ENCODE results near the gene ARHGEF12.

The ARHGEF12 gene

DNA sequence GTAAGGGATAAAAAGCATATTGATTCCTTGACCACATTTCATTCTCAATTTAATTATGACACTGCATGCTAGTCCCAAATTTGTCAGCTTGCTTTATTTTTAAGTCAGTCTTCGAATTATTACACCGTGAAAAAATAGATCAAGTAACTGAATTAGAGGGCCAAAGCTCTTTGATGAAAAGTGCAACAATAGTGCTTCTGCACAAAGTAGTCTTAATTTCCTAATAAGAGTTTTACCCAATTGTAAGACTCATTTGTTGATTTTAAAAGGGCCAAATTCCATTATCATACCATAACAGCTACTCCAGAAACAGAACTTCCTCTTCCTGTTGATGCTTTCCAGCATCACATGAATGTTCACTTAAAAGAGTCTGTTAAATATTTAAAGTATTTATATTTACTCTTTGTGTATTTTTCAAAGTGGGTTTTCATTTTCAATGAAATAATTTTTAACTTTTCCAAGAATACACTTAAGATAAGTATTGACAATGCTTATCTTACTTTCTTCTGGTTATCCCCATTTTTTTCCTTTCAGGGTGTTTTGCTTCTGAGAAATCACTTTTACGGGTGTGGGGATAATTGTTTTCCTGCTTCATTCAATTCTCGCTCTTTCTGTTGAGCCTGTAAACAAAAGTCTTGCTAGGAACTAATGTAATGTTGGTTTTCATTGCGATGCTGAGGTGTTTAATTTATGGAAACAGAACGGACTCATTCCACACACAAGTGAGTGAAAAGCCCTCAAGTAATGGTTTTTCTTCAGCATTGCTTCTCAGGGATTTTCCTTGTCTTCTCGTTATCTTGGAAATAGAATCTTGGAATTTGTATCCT is 2.1 kb downstream of the ARHGEF12 start:
- Histone ChIP-seq H3K4me1 (ENCODE audit: control insufficient read depth, insufficient read depth, low read length, poor library complexity, severe bottlenecking) (peaks cover 19% of the 10 kb centered on the region), H3K4me3 (ENCODE audit: insufficient read depth, low read depth, low read length, poor library complexity, severe bottlenecking) (no peak overlapping the region), H3K27ac (ENCODE audit: insufficient read depth, low read length, poor library complexity, severe bottlenecking) (no peak overlapping the region), H3K27me3 (replicated peaks; ENCODE audit: control insufficient read depth, insufficient read depth, low read length, poor library complexity, severe bottlenecking) (peaks cover 22% of the 10 kb centered on the region), H3K9me3 (ENCODE audit: control insufficient read depth, low read length) (no peaks in the 10 kb centered on the region), H3K36me3 (ENCODE audit: control insufficient read depth, insufficient read depth, low read length) (no peaks in the 10 kb centered on the region)
- no peak for DNase-seq

DNA sequence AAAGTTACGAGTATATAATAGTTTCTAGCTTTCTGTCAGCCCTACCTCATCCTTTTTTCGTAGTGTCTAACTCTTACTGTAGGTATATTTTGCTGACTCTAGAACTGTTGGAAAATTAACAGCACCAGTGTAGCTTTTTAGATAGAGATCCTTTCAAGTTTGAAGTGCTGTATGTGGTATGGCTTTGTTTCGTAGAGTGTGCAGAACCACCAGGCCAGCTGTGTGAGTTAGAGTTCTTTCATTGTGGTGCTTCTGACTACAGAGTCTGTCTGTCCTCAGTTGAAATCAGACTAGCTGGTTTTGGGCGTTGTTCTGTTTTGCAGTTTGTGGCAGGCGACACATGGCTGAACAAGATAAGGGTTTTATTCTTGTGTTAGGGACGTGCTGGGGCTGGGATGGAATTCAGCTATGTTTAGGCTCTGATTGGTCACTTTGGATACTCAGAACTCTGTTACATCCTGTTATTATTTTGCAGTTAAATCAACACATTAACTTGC is 3.2 kb downstream of the ARHGEF12 start:
- H3K36me3 ChIP-seq (ENCODE audit: control insufficient read depth, insufficient read depth, low read length), result no peaks in the 10 kb centered on the region
- H3K27me3 ChIP-seq (replicated peaks; ENCODE audit: control insufficient read depth, insufficient read depth, low read length, poor library complexity, severe bottlenecking), result peaks cover 22% of the 10 kb centered on the region
- DNase-seq, result no peak
- peaks cover 30% of the 10 kb centered on the region for H3K4me1 ChIP-seq (ENCODE audit: control insufficient read depth, insufficient read depth, low read length, poor library complexity, severe bottlenecking)
- H3K27ac ChIP-seq (ENCODE audit: insufficient read depth, low read length, poor library complexity, severe bottlenecking), result no peak overlapping the region
- no peak overlapping the region for H3K4me3 ChIP-seq (ENCODE audit: insufficient read depth, low read depth, low read length, poor library complexity, severe bottlenecking)
- no peaks in the 10 kb centered on the region for H3K9me3 ChIP-seq (ENCODE audit: control insufficient read depth, low read length)

DNA sequence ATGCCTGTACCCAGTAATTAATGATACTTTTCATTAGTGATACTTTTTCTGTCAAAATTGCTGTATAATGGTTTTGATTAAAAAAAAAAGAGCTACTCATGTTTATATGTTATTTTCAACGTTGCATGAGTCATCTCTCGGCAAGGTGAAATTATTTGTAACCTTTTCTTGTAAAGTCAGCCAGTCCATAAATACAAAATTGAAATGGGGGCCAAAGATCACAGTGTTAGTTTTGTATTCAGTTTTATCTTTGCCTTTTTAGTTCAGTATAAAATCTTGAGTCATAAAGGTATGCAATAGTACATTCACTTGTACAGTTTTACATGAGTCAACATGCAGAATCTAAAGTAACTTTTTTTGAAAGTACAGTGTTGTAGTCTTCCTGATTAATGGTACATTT is 4.3 kb downstream of the ARHGEF12 start:
- DNase-seq, result no peak
- no peak overlapping the region for H3K27ac ChIP-seq (ENCODE audit: insufficient read depth, low read length, poor library complexity, severe bottlenecking)
- H3K4me1 ChIP-seq (ENCODE audit: control insufficient read depth, insufficient read depth, low read length, poor library complexity, severe bottlenecking), result peaks cover 32% of the 10 kb centered on the region

DNA sequence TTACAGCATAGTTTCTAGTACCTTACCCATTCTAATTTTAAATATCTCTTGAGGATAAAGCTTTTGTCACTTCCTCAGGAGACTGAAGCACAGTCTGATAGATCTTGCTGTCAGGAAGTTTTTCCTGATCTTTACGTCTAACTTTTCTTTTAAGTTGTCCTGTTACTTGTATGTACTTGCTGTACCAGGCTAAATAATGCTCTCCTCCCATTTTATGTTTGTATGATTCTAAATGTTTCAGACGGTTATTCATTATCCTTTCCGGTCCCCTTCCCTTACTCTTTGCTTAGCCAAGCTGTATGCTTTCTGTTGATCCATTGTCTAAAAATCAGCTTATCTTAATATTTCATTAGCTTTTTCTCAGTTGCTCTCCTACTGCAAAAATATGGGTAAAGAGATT is 6.0 kb downstream of the ARHGEF12 start:
- H3K27me3 ChIP-seq (replicated peaks; ENCODE audit: control insufficient read depth, insufficient read depth, low read length, poor library complexity, severe bottlenecking), result peaks cover 29% of the 10 kb centered on the region
- no peak overlapping the region for H3K27ac ChIP-seq (ENCODE audit: insufficient read depth, low read length, poor library complexity, severe bottlenecking)

More for the DNA sequence above, 4.3 kb downstream of the ARHGEF12 start:
- Histone ChIP-seq H3K27me3 (replicated peaks; ENCODE audit: control insufficient read depth, insufficient read depth, low read length, poor library complexity, severe bottlenecking) (peaks cover 22% of the 10 kb centered on the region), H3K9me3 (ENCODE audit: control insufficient read depth, low read length) (no peaks in the 10 kb centered on the region), H3K4me3 (ENCODE audit: insufficient read depth, low read depth, low read length, poor library complexity, severe bottlenecking) (no peak overlapping the region), H3K36me3 (ENCODE audit: control insufficient read depth, insufficient read depth, low read length) (no peaks in the 10 kb centered on the region)

DNA sequence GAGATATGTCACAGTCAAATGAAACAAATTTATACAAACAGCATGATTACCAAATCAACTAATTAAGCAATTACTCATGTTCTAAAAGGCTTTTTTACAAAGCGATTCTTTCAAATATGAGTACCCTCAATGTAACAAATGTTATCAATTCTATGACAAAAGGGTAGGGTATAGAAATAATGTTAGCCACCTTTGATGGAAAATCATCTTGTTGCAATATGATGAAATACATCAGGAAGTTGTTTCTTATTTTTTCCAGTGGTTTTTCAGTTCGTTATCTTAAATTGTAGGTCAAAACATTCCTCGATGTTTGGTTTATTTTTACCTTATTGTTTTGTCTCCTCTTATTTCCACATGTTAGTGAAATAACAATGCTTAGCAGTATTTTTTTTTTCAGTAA is 6.5 kb downstream of the ARHGEF12 start:
- no peak overlapping the region for H3K27ac ChIP-seq (ENCODE audit: insufficient read depth, low read length, poor library complexity, severe bottlenecking)
- peaks cover 32% of the 10 kb centered on the region for H3K27me3 ChIP-seq (replicated peaks; ENCODE audit: control insufficient read depth, insufficient read depth, low read length, poor library complexity, severe bottlenecking)
- H3K4me3 ChIP-seq (ENCODE audit: insufficient read depth, low read depth, low read length, poor library complexity, severe bottlenecking), result no peak overlapping the region
- no peaks in the 10 kb centered on the region for H3K9me3 ChIP-seq (ENCODE audit: control insufficient read depth, low read length)
- H3K4me1 ChIP-seq (ENCODE audit: control insufficient read depth, insufficient read depth, low read length, poor library complexity, severe bottlenecking), result peaks cover 20% of the 10 kb centered on the region
- H3K36me3 ChIP-seq (ENCODE audit: control insufficient read depth, insufficient read depth, low read length), result no peaks in the 10 kb centered on the region
- DNase-seq, result no peak

More for the DNA sequence above, 6.0 kb downstream of the ARHGEF12 start:
- H3K9me3 ChIP-seq (ENCODE audit: control insufficient read depth, low read length), result no peaks in the 10 kb centered on the region
- H3K4me3 ChIP-seq (ENCODE audit: insufficient read depth, low read depth, low read length, poor library complexity, severe bottlenecking), result no peak overlapping the region
- H3K4me1 ChIP-seq (ENCODE audit: control insufficient read depth, insufficient read depth, low read length, poor library complexity, severe bottlenecking), result peaks cover 22% of the 10 kb centered on the region
- no peaks in the 10 kb centered on the region for H3K36me3 ChIP-seq (ENCODE audit: control insufficient read depth, insufficient read depth, low read length)
- DNase-seq, result no peak

DNA sequence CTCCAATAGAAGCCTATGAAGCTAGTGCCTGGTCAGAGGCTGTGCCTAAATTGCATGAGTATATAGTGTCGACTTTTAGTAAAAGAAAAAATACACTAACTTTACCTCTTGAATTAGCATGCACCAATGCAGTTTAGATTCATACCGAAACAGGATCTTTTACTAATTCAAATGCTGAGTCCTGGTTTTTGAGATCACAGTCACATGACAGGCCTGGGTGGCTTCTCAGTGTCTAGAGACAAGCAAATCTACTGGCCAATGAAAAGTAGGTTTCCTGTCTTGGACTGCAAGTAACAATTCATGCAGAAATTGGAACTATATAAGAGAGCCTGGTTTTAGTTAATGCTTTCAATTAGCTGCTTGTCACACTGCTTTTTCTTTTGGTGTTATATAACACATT is 7.2 kb downstream of the ARHGEF12 start:
- Histone ChIP-seq H3K27me3 (replicated peaks; ENCODE audit: control insufficient read depth, insufficient read depth, low read length, poor library complexity, severe bottlenecking) (peaks cover 24% of the 10 kb centered on the region), H3K36me3 (ENCODE audit: control insufficient read depth, insufficient read depth, low read length) (no peaks in the 10 kb centered on the region), H3K27ac (ENCODE audit: insufficient read depth, low read length, poor library complexity, severe bottlenecking) (no peak overlapping the region), H3K4me3 (ENCODE audit: insufficient read depth, low read depth, low read length, poor library complexity, severe bottlenecking) (no peak overlapping the region), H3K9me3 (ENCODE audit: control insufficient read depth, low read length) (no peaks in the 10 kb centered on the region), H3K4me1 (ENCODE audit: control insufficient read depth, insufficient read depth, low read length, poor library complexity, severe bottlenecking) (peaks cover 20% of the 10 kb centered on the region)
- no peak for DNase-seq

DNA sequence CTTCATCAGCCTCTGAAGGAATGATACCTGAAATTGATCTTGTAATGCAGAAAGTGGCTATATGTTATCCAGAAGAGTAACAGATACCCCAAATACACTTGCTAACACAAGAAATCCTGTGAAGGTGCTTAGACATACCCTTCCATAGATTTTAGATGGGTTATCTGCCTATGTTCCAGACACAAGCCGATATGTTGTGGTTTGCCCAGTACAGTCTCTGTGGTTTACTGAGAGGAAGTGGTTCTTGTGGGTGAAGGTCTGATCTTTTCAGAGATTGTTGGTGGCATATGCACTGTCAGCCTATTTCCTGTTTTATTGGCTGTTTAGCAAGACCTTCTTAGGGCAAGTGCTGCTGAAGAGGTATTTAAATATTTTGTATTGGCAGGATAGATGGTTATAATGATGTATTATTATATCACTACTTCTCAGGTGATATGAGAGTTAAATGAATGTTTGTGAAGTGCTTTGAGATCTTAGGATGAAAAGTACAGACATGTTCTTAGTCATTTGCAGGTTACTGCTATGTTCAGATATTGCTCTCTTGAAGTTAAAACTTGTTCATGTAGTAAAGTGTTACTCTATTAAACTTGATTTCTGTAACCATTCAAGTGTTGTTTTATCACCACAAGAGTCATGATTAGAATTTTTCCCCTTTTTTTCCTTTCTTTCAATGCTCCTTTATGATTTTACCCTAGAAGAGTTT is 8.2 kb downstream of the ARHGEF12 start:
- Histone ChIP-seq H3K4me1 (ENCODE audit: control insufficient read depth, insufficient read depth, low read length, poor library complexity, severe bottlenecking) (peaks cover 20% of the 10 kb centered on the region), H3K9me3 (ENCODE audit: control insufficient read depth, low read length) (no peaks in the 10 kb centered on the region)

DNA sequence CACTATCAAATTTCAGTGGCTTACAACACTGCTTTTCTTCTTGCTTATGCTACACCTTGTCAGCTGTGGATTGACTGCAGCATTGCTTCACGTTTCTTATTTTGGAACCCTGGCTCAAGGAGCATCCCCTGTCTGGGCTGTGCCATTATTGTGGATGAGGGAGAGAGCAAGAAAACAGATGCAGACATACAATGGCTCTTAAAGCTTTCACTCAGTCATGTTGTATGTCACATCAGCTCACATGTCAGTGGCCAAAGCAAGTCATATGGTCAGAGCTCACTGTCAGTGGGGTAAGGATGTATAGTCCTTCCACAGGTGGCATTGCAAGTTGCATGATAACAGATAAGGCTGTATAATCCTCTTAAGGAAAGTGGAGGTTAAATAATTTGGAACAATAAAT is 10.0 kb downstream of the ARHGEF12 start:
- H3K4me1 ChIP-seq (ENCODE audit: control insufficient read depth, insufficient read depth, low read length, poor library complexity, severe bottlenecking), result peaks cover 20% of the 10 kb centered on the region
- H3K4me3 ChIP-seq (ENCODE audit: insufficient read depth, low read depth, low read length, poor library complexity, severe bottlenecking), result no peak overlapping the region
- H3K27me3 ChIP-seq (replicated peaks; ENCODE audit: control insufficient read depth, insufficient read depth, low read length, poor library complexity, severe bottlenecking), result peaks cover 24% of the 10 kb centered on the region
- H3K27ac ChIP-seq (ENCODE audit: insufficient read depth, low read length, poor library complexity, severe bottlenecking), result no peak overlapping the region
- no peaks in the 10 kb centered on the region for H3K36me3 ChIP-seq (ENCODE audit: control insufficient read depth, insufficient read depth, low read length)
- no peaks in the 10 kb centered on the region for H3K9me3 ChIP-seq (ENCODE audit: control insufficient read depth, low read length)
- DNase-seq, result no peak

More for the DNA sequence above, 8.2 kb downstream of the ARHGEF12 start:
- peak; percentile 30 to 58 (median 35) for DNase-seq
- H3K27ac ChIP-seq (ENCODE audit: insufficient read depth, low read length, poor library complexity, severe bottlenecking), result no peak overlapping the region
- H3K36me3 ChIP-seq (ENCODE audit: control insufficient read depth, insufficient read depth, low read length), result no peaks in the 10 kb centered on the region
- no peak overlapping the region for H3K4me3 ChIP-seq (ENCODE audit: insufficient read depth, low read depth, low read length, poor library complexity, severe bottlenecking)
- peaks cover 24% of the 10 kb centered on the region for H3K27me3 ChIP-seq (replicated peaks; ENCODE audit: control insufficient read depth, insufficient read depth, low read length, poor library complexity, severe bottlenecking)

DNA sequence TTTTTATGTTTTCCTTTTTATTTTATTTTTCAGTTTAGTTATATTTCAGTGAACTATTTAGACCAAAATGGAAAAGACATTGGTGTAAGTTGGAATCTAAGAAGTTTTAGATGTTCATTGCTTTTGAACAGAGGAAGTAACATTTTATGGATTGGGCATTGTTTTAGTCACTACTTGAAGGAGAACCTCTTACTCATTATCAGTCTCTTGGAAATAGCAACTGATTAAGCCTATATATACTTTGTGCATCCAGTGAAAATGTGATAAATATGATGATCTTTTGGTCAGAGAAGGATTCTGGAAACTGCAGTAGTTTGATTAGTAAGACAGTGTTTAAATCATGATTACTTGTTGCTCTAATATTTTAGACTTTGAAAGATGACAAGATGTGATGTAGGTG is 14.4 kb downstream of the ARHGEF12 start:
- no peak overlapping the region for H3K4me3 ChIP-seq (ENCODE audit: insufficient read depth, low read depth, low read length, poor library complexity, severe bottlenecking)
- H3K4me1 ChIP-seq (ENCODE audit: control insufficient read depth, insufficient read depth, low read length, poor library complexity, severe bottlenecking), result no peaks in the 10 kb centered on the region
- no peak overlapping the region for H3K27ac ChIP-seq (ENCODE audit: insufficient read depth, low read length, poor library complexity, severe bottlenecking)
- H3K9me3 ChIP-seq (ENCODE audit: control insufficient read depth, low read length), result no peaks in the 10 kb centered on the region
- DNase-seq, result no peak
- no peaks in the 10 kb centered on the region for H3K36me3 ChIP-seq (ENCODE audit: control insufficient read depth, insufficient read depth, low read length)
- peaks cover 11% of the 10 kb centered on the region for H3K27me3 ChIP-seq (replicated peaks; ENCODE audit: control insufficient read depth, insufficient read depth, low read length, poor library complexity, severe bottlenecking)

DNA sequence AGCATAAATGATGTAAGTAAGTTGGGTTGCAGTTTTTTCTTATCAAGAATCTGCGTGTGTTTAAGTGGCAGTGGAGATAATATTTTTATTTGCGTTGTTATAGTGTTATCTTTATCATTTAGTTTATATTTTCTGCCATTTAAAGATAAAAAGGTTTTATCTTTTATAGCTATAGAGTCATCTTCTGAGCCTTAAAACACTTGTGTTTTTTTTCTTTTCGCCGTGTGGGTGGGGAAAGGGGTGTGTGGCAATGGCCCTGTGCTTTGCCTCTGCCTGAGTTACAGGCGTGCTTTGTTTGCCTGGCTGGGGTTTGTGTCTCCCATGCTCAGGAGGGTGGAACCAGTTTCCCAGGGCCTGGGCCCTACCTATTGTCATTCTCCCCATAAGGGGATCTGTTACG is 16.2 kb downstream of the ARHGEF12 start:
- Histone ChIP-seq H3K9me3 (ENCODE audit: control insufficient read depth, low read length) (no peaks in the 10 kb centered on the region), H3K27ac (ENCODE audit: insufficient read depth, low read length, poor library complexity, severe bottlenecking) (no peak overlapping the region), H3K4me3 (ENCODE audit: insufficient read depth, low read depth, low read length, poor library complexity, severe bottlenecking) (no peak overlapping the region), H3K4me1 (ENCODE audit: control insufficient read depth, insufficient read depth, low read length, poor library complexity, severe bottlenecking) (no peaks in the 10 kb centered on the region), H3K27me3 (replicated peaks; ENCODE audit: control insufficient read depth, insufficient read depth, low read length, poor library complexity, severe bottlenecking) (peaks cover 3% of the 10 kb centered on the region), H3K36me3 (ENCODE audit: control insufficient read depth, insufficient read depth, low read length) (no peaks in the 10 kb centered on the region)
- DNase-seq, result no peak
